GM21381 (cell line): ENCODE data around the gene GRM6.

Experiments
- ATAC-seq: cut with Tn5 transposase; IDR thresholded peaks from one replicate; pipeline ENCODE4 v1.9.1; 2021; ENCODE audit warnings: mild to moderate bottlenecking, moderate library complexity; ENCODE audit not compliant: unreplicated experiment

Gene GRM6

DNA sequence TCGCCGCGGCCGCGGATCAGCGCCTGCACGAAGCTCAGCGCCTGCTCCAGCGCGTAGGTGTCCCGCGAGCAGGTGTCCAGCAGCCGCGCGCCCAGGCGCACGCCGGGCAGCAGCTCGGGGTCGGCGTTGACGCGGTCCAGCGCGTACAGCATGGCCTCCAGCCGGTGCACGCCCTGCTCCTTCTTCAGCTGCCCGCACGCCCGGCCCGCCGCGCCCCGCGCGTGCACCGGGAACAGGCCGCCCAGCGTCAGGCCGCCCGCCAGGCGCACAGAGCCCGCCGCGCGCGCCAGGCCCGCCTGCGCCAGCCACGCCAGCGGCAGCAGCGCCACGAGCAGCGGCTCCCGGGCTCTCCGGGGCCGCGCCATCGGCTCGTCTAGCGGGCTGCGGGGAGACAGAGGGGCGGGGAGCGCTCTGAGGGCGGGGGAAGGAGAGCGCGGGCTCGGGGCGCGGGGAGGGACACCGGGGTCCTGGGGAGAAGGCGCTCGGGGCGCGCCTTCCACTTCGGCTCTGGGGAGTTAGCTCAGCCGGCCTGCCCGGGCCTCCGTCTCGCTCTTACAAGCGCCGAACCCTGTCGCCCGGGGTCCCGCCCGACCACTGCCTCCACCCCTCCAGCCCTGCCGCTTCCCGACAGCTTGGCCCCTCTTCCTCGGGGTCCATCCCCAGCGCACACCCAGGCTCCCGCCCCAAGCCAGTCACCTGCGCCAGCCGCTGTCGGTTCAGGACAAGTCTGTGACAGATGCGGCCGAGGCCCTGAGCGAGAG is at the start of gene GRM6:
TSS of gene GRM6 (minus strand) at position 741 of the 761 bp plus-strand sequence. CDS start at position 365, 376 bp downstream.
- ATAC-seq: no peak

DNA sequence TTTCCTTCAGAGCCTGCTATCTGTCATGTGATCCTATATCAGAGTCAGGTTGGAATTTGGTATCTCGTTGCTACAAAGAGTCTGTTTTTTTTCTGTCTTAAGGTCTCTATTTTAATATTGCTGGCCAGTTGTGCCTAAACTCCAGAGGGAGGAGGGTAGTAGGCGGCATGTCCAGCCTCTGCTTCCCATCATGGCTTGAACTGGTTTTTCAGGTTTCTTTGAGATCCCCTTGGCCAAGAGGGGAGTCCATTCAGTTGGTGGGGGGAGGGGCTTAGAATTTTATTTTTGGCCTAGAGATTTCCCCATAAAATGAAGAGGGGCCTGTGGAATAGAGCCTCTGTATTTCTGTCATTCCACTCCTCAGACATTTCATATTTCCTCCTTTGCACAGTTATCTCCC is 49.6 kb upstream of the GRM6 start:
- no peak for ATAC-seq

DNA sequence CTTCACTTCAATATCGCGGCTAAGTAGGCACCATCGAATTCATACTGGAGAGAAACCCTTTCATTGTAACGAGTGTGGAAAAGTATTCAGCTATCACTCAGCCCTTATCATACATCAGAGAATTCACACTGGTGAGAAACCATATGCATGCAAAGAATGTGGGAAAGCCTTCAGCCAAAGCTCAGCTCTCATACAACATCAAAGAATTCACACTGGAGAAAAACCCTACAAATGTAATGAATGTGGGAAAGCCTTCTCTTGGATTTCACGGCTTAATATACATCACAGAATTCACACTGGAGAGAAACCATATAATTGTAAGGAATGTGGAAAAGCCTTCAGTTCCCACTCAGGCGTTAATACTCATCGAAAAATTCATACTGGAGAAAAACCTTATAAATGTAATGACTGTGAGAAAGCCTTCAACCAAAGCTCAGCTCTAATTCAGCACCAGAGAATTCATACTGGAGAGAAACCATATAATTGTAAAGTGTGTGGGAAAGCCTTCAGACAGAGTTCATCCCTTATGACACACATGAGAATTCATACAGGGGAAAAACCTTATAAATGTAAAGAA is 38.0 kb upstream of the GRM6 start:
- ATAC-seq: no peak

DNA sequence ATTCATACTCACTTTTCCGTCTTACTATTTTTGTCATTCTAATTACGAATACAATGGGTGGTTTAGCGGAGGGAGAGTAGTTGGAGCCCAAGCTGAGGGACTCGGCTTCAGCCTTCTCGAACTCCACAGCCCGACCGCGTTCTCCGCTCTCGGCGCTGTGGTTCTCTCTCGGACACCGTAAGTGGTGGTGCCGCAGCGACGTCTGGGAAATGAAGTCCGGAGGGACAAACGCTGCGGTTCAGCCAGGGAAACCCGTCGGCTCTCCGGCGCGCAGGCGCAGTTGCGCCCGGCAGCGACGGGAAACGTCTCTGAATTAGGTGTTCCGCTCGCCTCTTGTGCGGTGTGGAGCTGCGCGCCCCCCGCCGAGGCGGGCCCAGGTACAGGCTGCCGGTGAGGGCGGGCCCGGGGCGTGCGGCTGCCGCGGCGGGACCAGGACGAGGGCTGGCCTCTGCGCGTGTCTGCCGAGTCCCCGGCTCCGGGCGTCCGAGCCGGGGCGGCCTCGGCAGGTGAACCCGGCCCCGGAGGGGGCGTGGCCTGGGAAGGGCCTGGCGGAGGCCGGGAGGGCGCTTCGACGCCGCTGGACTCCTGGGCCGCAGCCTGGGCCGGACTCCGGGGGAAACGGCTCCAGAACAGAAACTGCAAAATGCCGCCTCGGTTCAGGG is 28.5 kb upstream of the GRM6 start, which contains the start of gene ZNF879:
TSS of gene ZNF879 (plus strand) at position 277 of the 662 bp plus-strand sequence. CDS start 1,201 bp downstream, outside the sequence.
- ATAC-seq: peak; percentile 84

DNA sequence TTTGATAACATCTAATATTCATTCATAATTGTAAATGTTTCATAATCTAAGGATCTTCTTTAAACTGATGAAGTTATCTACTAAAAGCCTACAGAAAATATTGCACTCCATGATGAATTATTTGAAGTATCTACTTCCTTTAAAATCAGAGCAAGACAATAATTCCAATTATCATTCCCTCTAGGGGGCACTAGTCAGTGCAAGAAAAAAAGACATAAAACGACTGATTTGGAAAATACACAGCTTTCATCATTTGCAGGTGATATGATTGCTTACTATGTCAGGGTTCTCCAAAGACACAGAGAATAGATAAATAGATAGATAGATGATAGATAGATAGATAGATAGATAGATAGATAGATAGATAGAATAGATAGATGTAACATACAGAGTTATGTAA is 13.5 kb upstream of the GRM6 start:
- no peak for ATAC-seq

DNA sequence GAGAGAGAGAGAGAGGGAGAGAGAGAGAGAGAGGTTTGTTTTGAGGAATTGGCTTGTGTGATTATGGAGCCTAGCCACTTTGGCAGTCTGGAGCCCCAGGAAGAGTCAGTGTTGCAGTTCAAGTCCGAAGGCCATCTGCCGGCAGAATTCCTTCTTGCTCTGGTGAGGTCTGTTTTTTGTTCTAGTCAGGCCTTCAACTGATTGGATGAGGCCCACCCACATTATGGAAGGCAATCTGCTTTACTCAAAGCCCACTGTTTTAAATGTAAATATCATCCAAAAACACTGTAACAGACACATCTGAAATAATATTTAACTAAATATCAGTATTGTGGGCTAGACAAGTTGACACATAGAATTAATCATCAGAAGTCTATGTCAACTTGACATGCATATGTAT is 11.4 kb upstream of the GRM6 start:
- ATAC-seq: no peak

DNA sequence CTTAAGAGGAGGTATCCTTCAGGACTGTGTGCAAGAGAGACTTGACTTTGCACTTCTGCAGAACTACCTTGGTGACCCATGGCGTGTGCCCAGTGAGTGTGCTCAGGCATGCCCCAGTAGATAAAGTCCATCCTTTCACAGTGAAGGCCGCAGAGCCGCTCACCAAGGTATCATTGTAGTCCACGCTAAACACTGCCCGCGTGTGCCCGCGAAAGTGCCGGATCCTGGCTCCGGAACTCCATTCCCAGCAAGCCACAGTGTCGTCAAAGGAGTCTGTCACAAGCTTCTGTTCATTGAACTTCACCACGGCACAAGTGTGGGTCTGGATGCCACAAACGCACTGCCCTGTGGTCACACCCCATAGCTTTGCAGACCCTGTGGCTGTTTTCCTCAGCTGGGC is 3.3 kb upstream of the GRM6 start:
- no peak for ATAC-seq

DNA sequence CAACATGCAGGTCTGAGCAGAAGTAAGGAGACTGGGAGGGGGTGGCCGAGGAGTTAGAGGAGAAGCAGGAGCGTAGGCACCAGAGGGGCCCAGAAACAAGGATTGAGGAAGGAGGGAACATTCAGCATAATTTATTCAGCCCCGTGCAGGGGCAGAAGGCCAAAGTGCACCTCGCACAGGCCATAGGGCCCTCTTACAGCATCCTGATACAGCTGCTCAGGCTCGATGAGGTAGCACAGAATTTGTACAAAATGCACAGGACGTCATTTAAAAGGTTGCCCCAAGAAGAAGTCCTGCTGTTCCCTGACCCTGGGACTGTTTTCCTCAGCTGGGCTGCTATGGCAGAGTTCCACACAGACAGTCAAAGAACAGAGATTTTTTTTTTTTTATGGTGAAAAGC is 2.1 kb upstream of the GRM6 start:
- no peak for ATAC-seq

DNA sequence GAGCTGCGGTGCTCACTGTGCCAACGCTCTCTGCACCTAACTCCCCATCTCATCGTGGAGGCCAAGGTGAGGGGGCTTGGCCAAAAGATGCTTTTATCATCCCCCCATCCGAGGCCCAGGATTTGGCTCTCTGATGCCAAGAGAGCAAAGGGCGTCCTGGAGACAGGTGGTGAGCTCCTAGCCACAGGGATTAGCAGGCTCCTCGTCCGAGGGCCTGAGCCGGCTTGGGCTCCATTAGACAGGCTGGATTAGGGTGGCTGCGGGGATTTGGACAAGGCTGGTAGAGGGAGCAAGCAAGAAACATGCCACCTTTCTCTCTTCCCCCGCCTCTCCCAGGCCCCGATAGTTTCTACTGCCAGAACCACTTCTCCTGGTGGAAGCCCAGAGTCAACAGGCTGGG is 1.0 kb upstream of the GRM6 start:
- no peak for ATAC-seq

DNA sequence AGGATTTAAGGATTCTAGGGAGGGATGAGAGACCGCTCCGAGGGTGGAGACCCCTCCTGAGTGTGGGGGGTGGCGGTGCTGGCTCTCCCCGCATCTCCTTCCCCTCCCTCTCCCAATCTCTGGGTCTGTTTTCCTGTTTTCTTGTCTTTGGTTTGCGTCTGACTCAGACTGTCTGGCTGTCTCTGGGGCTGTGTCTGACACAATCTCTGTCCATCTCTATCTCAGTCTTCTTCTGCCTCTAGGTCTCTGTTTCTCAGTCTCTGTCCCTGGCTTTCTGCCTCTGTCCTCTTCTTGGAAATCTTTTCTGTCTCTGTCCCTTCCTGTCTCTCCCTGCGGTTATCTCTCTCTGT is 196 bp upstream of the GRM6 start:
- no peak for ATAC-seq

DNA sequence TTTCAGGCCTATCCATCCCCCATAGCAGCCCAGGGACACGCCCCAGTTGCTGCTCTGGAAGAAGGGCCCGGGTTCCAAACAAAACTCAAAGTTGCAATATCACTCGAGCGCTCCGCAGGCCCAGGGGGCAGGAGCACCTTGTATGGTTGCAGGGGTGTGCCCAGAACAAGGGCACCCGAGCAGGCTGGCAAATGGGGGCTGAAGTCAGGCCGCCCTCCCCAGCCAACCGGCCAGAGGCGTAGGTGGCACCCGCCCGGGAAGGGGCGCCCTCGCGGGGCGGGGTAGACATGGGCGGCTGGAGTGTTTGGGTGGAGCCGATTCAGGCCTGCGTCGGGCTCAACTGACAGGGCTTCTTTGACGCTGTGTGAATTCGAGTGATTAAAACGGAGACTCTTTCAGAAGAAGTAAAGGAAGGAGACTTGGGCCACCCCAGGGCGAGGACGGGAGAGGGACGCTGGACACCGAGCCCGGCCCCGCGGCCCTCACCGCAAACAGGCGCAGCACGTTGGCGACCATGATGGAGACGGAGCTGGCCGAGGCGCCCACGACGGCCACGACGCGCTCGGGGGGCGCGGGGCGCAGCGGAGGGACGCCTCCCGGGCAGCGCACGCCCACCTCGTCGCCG is 1.1 kb downstream of the GRM6 start:
- no peak for ATAC-seq

DNA sequence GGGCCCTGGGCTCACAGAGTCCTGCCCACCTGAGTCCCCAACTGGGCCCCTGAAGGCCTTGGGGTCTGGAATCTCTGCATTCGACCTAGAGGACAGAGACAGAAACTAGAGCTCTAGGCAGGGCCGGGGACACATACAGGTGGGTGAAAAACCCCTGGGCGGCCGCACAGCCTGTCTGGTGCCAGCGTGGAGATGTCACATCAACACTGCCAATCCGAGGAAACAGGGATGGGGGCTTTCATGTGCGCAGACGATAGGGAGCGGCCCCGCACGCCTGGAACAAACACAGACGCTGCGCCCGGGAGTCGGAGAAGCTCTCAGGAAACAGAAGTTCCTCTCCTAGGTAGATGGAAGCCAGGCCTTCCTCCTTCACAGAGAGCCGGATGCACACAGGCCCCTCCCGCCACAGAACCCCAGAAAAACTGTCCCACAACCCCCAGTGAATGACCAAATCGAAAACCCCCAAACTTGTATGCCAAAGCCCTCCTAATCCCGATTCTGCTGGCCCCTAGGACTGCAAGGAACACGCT is 1.8 kb downstream of the GRM6 start:
- no peak for ATAC-seq

DNA sequence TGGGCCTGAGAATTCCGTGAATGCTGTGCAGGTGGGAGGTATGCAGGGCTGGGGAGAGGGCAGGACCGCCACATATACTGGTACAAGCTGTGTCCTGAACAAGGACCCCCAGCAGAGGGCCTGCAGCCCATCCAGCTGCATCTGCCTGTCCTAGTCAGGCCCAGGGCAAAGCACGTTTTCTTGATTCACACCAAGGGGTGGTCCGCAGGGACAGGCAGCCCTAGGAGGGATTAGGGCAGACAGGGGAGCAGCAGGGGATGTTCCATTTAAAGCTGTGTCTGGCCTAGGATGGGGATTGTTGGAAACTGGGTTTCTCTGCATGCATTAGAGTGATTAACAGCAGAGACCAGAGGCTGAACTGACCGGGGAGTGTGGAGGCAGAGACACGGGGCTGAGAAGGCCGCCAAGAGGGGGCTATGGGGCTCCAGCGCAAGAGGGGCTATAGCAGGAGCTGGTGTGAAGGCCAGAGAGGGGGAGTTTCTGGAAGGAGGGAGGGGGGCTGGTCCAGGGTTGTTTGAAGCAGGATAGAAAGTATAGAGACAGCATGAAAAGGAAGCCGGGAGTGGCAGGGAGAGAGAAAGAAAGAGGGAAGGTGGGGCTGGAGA is 2.7 kb downstream of the GRM6 start:
- ATAC-seq: no peak

DNA sequence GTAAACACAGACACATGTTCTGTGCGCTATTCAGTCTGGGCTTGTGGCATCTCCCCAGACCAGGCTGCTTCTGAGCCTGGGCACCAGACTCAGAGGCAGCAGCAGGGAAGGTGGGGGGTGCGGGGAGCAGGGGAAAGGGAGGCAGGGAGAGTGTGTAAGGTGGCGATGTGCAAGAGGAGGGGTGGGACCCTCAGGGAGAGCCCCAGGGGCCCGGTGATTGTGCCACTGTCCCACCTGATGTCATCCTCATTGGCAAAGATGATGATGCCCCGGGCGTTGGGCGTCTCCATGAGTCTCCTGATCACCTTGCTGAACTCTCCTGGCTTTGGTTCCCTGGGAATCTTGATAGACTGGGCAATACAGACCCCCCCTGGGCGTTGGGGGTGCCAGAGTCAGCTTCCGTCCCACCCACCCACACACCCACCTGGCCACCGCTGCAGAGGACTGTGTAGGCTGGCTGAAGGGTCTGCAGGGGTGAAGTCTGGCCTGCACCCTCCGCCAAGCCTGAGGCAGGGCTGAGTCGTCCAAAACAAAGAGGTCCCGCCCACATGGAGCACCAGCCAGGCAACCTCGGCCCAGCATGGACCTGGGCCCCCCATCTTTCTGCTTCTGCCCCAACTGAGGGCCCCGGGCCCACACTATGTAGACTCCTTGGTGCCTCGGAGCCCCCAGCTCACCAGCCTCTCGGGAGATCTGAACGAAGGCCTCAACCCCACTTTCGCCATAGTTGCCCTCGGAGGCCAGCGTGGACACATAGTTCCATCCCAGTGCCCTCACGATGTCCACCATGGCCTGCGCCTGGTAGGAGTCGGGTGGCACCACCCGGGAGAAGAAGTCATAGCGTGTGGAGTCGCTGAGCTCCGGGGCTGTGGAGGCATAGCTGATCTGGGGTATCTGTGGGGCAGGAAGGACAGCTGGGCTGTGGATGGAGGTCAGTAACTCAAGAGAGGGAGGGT is 3.7 kb downstream of the GRM6 start:
- ATAC-seq: no peak

DNA sequence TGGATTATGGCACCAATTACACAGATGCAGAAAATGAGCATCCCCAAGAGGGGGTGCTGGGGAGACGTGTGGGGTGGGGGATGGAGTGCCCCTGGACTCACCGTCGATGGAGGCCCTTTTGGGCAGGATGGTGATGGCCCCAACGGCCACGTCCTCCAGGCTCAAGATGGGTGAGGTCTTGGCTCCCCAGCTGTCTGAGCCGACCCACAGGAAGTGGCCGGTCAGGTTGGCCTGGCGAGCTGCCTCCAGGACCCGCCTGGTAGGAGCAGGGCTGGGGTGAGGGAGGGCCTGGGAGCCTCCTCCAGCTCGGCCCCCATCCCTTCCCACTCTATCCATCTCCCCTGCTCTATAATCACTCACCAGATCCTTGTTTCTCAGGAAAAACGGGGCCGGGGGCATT is 4.6 kb downstream of the GRM6 start:
- no peak for ATAC-seq

DNA sequence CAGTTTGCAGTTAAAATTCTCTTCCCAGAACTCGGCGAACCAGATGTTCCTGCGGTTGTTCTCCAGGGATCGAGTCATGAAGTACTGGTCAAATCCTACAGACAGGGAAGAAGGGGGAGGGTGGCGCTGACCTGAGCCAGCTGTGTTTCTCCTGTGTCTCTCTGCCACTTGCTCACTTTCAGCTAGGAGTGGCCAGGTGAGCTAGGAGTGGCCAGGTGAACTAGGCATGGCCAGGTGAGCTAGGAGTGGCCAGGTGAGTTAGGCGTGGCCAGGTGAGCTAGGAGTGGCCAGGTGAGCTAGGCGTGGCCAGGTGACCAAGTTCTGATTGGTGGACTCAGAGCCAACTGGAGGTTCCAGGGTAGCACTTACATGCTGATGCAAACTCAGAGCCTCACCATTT is 5.8 kb downstream of the GRM6 start:
- ATAC-seq: no peak

DNA sequence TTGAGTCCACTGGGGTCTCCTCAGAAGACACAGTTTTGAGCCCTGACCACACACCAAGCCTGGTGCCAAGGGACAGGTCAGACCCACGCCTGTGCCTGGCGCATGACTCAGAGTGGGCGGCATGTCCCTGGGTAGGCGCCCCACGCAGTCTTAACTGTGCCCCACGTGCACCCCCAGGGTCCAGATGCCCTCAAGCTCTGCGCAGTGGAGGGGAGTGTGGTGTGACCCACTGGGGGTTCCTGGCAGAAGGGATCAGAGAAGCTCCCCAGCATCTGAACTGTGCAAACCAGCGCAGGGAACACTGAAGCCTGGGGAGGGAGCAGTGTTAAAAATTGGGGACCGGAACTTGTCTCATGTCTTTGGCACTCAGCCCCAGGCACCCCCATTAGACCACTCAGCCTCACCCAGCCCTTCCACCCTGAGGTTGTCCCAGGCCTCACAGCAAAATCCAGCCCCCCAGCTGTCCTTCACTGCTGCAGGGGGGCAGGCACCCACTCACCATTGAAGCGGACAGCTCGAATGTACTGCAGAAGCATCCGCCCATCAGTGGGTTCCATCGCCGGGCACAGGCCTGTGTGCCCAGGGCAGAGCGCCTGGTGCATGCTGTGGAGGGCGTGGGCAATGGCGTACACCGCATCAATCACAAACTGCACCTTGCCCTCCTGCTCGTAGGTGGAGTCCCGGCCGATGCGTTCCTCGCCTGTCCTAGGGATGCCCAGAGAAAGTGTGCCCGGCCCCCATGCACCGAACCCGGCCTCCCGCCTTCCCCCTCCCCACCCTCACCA is 6.5 kb downstream of the GRM6 start:
- ATAC-seq: no peak

DNA sequence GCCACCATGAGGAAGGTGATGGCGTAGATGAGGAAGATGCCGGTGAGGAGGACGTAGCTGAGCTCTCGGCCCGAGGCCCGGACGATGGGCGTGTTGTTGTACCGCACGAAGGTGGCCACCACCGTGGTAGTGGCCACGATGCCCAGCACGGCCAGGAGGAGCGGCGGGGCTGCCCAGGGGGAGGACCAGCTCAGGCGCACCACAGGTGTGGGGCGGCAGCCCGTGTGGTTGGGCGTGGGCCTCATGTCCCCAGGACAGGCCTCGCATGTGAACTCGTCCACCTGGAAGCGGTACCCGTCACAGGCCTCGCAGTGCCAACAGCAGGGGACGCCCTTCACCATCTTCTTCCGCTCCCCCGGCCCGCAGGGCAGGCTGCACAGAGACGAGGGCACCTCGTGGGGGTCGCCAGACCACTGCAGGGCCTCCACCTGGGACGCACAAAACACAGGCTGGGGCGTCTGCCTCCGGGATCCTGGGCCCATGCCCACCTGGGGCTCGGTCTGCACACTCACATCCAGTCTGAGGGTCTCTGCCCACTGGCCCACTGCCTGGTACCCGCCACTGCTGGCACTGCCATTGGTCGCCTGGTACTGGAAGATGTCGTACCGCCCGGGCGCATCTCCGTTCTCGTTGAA is 8.7 kb downstream of the GRM6 start:
- ATAC-seq: no peak
